NCI-H2196 (cell line): Measurements from ENCODE around the gene CBFA2T3.
"Not testable (repeated sequence)": the region's sequence is repeated elsewhere in the genome, so short reads cannot be mapped to it uniquely, and the experiment has no call there.

ENCODE experiments used
- DNase-seq: peaks from one replicate; lab custom pipeline; 2025; ENCODE audit not compliant: unreplicated experiment; lab: John Stamatoyannopoulos, UW

Gene CBFA2T3

GRCh38 chr16:88894681-88895300 is 82.2 kb downstream of the CBFA2T3 start:
- no peak for DNase-seq

- not testable (repeated sequence) for DNase-seq
Measured at GRCh38 chr16:88894266-88894665, 82.7 kb downstream of the CBFA2T3 start.

GRCh38 chr16:88893127-88893968 is 83.7 kb downstream of the CBFA2T3 start:
- DNase-seq, result no peak

- DNase-seq, result no peak
Measured at GRCh38 chr16:88892065-88892464, 84.9 kb downstream of the CBFA2T3 start.

- DNase-seq, result no peak
Measured at GRCh38 chr16:88891083-88891482, 85.9 kb downstream of the CBFA2T3 start.

GRCh38 chr16:88889702-88890352 is 87.2 kb downstream of the CBFA2T3 start:
- DNase-seq, result not testable (repeated sequence)

- DNase-seq, result no peak
Measured at GRCh38 chr16:88888461-88889387, 88.3 kb downstream of the CBFA2T3 start.

- no peak for DNase-seq
Measured at GRCh38 chr16:88888057-88888456, 89.0 kb downstream of the CBFA2T3 start.

GRCh38 chr16:88886845-88887521 is 90.0 kb downstream of the CBFA2T3 start:
- no peak for DNase-seq

- DNase-seq, result no peak
Measured at GRCh38 chr16:88886420-88886844, 90.6 kb downstream of the CBFA2T3 start.

GRCh38 chr16:88885693-88886280 is 91.2 kb downstream of the CBFA2T3 start:
- no peak for DNase-seq

- DNase-seq, result no peak
Measured at GRCh38 chr16:88884569-88885271, 92.3 kb downstream of the CBFA2T3 start.

GRCh38 chr16:88883946-88884345 is 93.1 kb downstream of the CBFA2T3 start:
- no peak for DNase-seq

- no peak for DNase-seq
Measured at GRCh38 chr16:88883117-88883895, 93.7 kb downstream of the CBFA2T3 start.

GRCh38 chr16:88882358-88883030 is 94.5 kb downstream of the CBFA2T3 start:
- no peak for DNase-seq

- no peak for DNase-seq
Measured at GRCh38 chr16:88881675-88882357, 95.2 kb downstream of the CBFA2T3 start.

GRCh38 chr16:88881007-88881615 is 95.9 kb downstream of the CBFA2T3 start:
- DNase-seq, result no peak
